Mesendoderm (in vitro differentiated cells): ENCODE results near the gene IFNGR2.
"Not testable (repeated sequence)": the region's sequence is repeated elsewhere in the genome, so short reads cannot be mapped to it uniquely, and the experiment has no call there.

Source experiments
- DNase-seq: peaks from one replicate; pipeline ENCODE4 v3.0.0; 2013
- H2AK5ac ChIP-seq: 2 replicates; pipeline ENCODE4 v1.6.1; 2013; ENCODE audit warnings: low read length, inconsistent platforms
- H2BK120ac ChIP-seq: 2 replicates; pipeline ENCODE4 v1.6.1; 2013; ENCODE audit warnings: low read depth, mild to moderate bottlenecking, low read length, moderate library complexity, mixed read lengths
- H2BK15ac ChIP-seq: replicated peaks from 2 replicates; pipeline ENCODE4 v1.6.1; 2013; ENCODE audit warnings: low read depth, mild to moderate bottlenecking, moderate library complexity
- H2BK5ac ChIP-seq: 2 replicates; pipeline ENCODE4 v1.6.1; 2013; ENCODE audit warnings: low read length, inconsistent platforms
- H3K18ac ChIP-seq: 2 replicates; pipeline ENCODE4 v1.6.1; 2013; ENCODE audit warnings: mild to moderate bottlenecking, low read length, mixed read lengths
- H3K23ac ChIP-seq: one replicate; pipeline ENCODE4 v1.6.1; 2013; ENCODE audit warnings: low read length
- H3K27ac ChIP-seq: 2 replicates; pipeline ENCODE4 v1.5.1; 2013; ENCODE audit warnings: low read depth, mild to moderate bottlenecking, inconsistent platforms, low read length, moderate library complexity
- H3K27me3 ChIP-seq: 2 replicates; pipeline ENCODE4 v1.6.1; 2013; ENCODE audit warnings: low read length, control low read depth, mild to moderate bottlenecking, inconsistent platforms; ENCODE audit not compliant: insufficient read depth, poor library complexity
- H3K36me3 ChIP-seq: 2 replicates; pipeline ENCODE4 v1.6.1; 2013; ENCODE audit warnings: low read length, inconsistent platforms; ENCODE audit not compliant: control insufficient read depth, insufficient read depth
- H3K4ac ChIP-seq: one replicate; pipeline ENCODE4 v1.6.1; 2013; ENCODE audit warnings: low read depth, mild to moderate bottlenecking, low read length, moderate library complexity
- H3K4me1 ChIP-seq: 2 replicates; pipeline ENCODE4 v1.6.1; 2013; ENCODE audit warnings: low read depth, low read length, inconsistent platforms; ENCODE audit not compliant: control insufficient read depth
- H3K4me2 ChIP-seq: 2 replicates; pipeline ENCODE4 v1.6.1; 2013; ENCODE audit warnings: low read length
- H3K4me3 ChIP-seq: 2 replicates; pipeline ENCODE4 v1.5.1; 2013; ENCODE audit warnings: mild to moderate bottlenecking, low read length
- H3K56ac ChIP-seq: one replicate; pipeline ENCODE4 v1.6.1; 2013; ENCODE audit warnings: low read length
- H3K79me1 ChIP-seq: 2 replicates; pipeline ENCODE4 v1.6.1; 2013; ENCODE audit warnings: low read length, inconsistent platforms
- H3K79me2 ChIP-seq: 2 replicates; pipeline ENCODE4 v1.6.1; 2013; ENCODE audit warnings: mild to moderate bottlenecking, low read length; ENCODE audit not compliant: control insufficient read depth, insufficient read depth
- H3K9ac ChIP-seq: 2 replicates; pipeline ENCODE4 v1.6.1; 2013; ENCODE audit warnings: low read length, inconsistent platforms
- H4K5ac ChIP-seq: one replicate; pipeline ENCODE4 v1.6.1; 2013; ENCODE audit warnings: low read length
- H4K8ac ChIP-seq: one replicate; pipeline ENCODE4 v1.6.1; 2013; ENCODE audit warnings: low read depth, mild to moderate bottlenecking, control low read depth, low read length, moderate library complexity
- WGBS: extraction: QIAGEN DNeasy Blood & Tissue Kit; methylation state at CpG from one replicate; pipeline ENCODE4 v1.1.7; 2013; ENCODE audit warnings: low lambda C conversion rate, missing lambda C conversion rate; ENCODE audit not compliant: insufficient coverage; ENCODE audit errors: extremely low coverage; 5-methylcytosine and 5-hydroxymethylcytosine counted together

Gene IFNGR2

GRCh38 chr21:33378081-33378480 is 25.1 kb upstream of the IFNGR2 start:
- no peak overlapping the region for H3K9ac ChIP-seq
- H3K4ac ChIP-seq: no peak overlapping the region
- no peaks in the 10 kb centered on the region for H3K79me2 ChIP-seq
- H3K4me2 ChIP-seq: no peak overlapping the region
- H2BK15ac ChIP-seq: no peak overlapping the region
- no CpG with 5 or more reads among the region's 9 CpGs for WGBS
- H3K36me3 ChIP-seq: no peaks in the 10 kb centered on the region
- H4K5ac ChIP-seq: no peak overlapping the region
- H3K4me1 ChIP-seq: no peaks in the 10 kb centered on the region
- no peaks in the 10 kb centered on the region for H3K27me3 ChIP-seq
- H3K27ac ChIP-seq: no peak overlapping the region
- H3K18ac ChIP-seq: no peak overlapping the region
- H3K4me3 ChIP-seq: no peak overlapping the region
- H3K23ac ChIP-seq: no peak overlapping the region
- DNase-seq: no peak
- no peak overlapping the region for H2BK120ac ChIP-seq
- no peaks in the 10 kb centered on the region for H3K79me1 ChIP-seq
- H2AK5ac ChIP-seq: no peak overlapping the region
- no peak overlapping the region for H2BK5ac ChIP-seq
- H4K8ac ChIP-seq: no peak overlapping the region
- no peak overlapping the region for H3K56ac ChIP-seq

GRCh38 chr21:33379934-33380333 is 23.3 kb upstream of the IFNGR2 start:
- H3K27ac ChIP-seq, H3K18ac ChIP-seq, H2BK15ac ChIP-seq, H2BK120ac ChIP-seq, H3K9ac ChIP-seq, H3K36me3 ChIP-seq, H3K4me1 ChIP-seq, H4K5ac ChIP-seq, H3K79me2 ChIP-seq, H2AK5ac ChIP-seq, H3K79me1 ChIP-seq, H3K56ac ChIP-seq, H3K27me3 ChIP-seq, H3K4me2 ChIP-seq, H3K4ac ChIP-seq, H4K8ac ChIP-seq, H3K4me3 ChIP-seq, H2BK5ac ChIP-seq, H3K23ac ChIP-seq: not testable (repeated sequence)
- WGBS: no CpG with 5 or more reads among the region's 1 CpG
- DNase-seq: peak; percentile 16

- Histone ChIP-seq H3K18ac (no peak overlapping the region), H2BK5ac (no peak overlapping the region), H3K79me2 (no peaks in the 10 kb centered on the region), H2AK5ac (no peak overlapping the region), H2BK120ac (no peak overlapping the region), H3K36me3 (no peaks in the 10 kb centered on the region), H3K4ac (no peak overlapping the region), H3K4me3 (no peak overlapping the region), H4K5ac (no peak overlapping the region), H3K79me1 (no peaks in the 10 kb centered on the region), H4K8ac (no peak overlapping the region), H3K23ac (no peak overlapping the region), H3K4me2 (no peak overlapping the region), H3K56ac (no peak overlapping the region), H3K4me1 (no peaks in the 10 kb centered on the region), H2BK15ac (no peak overlapping the region), H3K27ac (no peak overlapping the region), H3K9ac (no peak overlapping the region), H3K27me3 (no peaks in the 10 kb centered on the region)
- no CpG with 5 or more reads among the region's 11 CpGs for WGBS
- DNase-seq: peak; percentile 89
Observed at GRCh38 chr21:33380483-33380998, 22.7 kb upstream of the IFNGR2 start.

GRCh38 chr21:33381381-33381780 is 21.8 kb upstream of the IFNGR2 start:
- no CpG with 5 or more reads among the region's 6 CpGs for WGBS
- not testable (repeated sequence) for H3K36me3 ChIP-seq, H3K27ac ChIP-seq

GRCh38 chr21:33383056-33383888 is 19.9 kb upstream of the IFNGR2 start:
- Histone ChIP-seq H2BK15ac (no peak overlapping the region), H2BK5ac (no peak overlapping the region), H3K36me3 (no peaks in the 10 kb centered on the region), H3K9ac (no peak overlapping the region), H2AK5ac (no peak overlapping the region), H4K5ac (no peak overlapping the region), H3K4me2 (no peak overlapping the region), H3K4me3 (no peak overlapping the region), H3K79me2 (no peaks in the 10 kb centered on the region), H3K18ac (no peak overlapping the region), H3K56ac (no peak overlapping the region), H3K27me3 (no peaks in the 10 kb centered on the region), H3K4me1 (no peaks in the 10 kb centered on the region), H2BK120ac (no peak overlapping the region), H3K23ac (no peak overlapping the region), H3K79me1 (no peaks in the 10 kb centered on the region), H3K4ac (no peak overlapping the region), H4K8ac (no peak overlapping the region), H3K27ac (no peak overlapping the region)
- DNase-seq: no peak
- no CpG with 5 or more reads among the region's 20 CpGs for WGBS

More at GRCh38 chr21:33381381-33381780, 21.8 kb upstream of the IFNGR2 start:
- not testable (repeated sequence) for H2BK15ac ChIP-seq, H4K5ac ChIP-seq, H4K8ac ChIP-seq, H3K4me1 ChIP-seq, H3K18ac ChIP-seq, H3K56ac ChIP-seq, H3K9ac ChIP-seq, H2AK5ac ChIP-seq, H2BK120ac ChIP-seq, H2BK5ac ChIP-seq, H3K4ac ChIP-seq, H3K27me3 ChIP-seq, H3K79me1 ChIP-seq, H3K4me3 ChIP-seq, H3K79me2 ChIP-seq, H3K4me2 ChIP-seq, DNase-seq, H3K23ac ChIP-seq
